Femur (tissue), 1 donor: ENCODE measurements around the gene TRIM72.
A peak's percentile ranks its signal among the peaks of the same experiment; 100 is the strongest.
"Not testable (repeated sequence)": the region's sequence is repeated elsewhere in the genome, so short reads cannot be mapped to it uniquely, and the experiment has no call there.

Experiments used
- DNase-seq: peaks from one replicate; pipeline ENCODE4 v3.0.0-alpha.2; 2017

Gene TRIM72

DNA sequence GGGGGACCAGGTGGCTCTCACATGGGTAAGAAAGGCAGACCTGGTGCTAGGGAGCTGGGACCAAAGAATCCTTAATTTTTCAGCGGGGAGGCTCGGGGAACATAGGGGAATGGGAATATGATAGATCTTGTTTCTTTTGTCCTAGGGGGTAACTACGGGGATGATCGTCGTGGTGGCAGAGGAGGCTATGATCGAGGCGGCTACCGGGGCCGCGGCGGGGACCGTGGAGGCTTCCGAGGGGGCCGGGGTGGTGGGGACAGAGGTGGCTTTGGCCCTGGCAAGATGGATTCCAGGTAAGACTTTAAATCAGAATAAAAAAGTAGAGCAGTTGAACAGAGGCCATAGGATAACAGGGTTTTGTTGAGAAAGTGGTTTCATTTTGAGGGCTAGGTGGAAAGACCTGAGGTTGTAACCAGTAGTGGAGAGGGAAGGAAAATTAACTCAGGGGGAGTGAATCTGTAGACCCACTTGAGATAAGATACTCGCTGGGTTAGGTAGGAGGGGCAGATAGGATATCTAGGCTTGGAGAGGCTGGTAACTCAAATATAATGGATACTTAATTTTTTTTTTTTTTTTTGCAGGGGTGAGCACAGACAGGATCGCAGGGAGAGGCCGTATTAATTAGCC is 23.0 kb upstream of the TRIM72 start:
- no peak for DNase-seq

DNA sequence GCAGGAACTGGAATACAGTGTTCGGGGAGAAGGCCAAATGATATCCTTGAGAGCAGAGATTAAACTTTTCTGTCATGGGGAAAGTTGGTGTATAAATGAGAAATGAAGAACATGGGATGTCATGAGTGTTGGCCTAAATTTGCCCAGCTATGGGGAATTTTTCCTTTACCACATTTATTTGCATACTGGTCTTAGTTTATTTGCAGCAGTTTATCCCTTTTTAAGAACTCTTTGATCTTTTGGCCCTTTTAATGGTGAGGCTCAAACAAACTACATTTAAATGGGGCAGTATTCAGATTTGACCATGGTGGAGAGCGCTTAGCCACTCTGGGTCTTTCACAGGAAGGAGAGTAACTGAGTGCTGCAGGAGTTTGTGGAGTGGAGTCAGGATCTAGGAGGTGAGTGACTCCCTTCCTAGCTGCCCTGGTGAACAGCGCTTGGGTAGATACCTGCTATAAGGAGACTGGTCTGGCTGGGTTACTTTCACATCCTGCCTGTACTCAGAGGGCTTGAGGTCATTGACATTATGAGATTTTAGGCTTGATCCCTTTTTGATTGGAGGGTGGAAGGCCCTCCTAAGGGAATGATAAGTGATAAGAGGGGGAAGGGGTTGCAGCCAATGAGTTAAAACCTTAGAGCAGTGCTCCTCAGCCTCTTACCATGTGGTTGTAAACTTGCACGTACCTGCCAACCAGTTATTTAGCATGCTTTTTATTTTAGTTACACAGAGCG is 22.1 kb upstream of the TRIM72 start:
- DNase-seq: no peak

DNA sequence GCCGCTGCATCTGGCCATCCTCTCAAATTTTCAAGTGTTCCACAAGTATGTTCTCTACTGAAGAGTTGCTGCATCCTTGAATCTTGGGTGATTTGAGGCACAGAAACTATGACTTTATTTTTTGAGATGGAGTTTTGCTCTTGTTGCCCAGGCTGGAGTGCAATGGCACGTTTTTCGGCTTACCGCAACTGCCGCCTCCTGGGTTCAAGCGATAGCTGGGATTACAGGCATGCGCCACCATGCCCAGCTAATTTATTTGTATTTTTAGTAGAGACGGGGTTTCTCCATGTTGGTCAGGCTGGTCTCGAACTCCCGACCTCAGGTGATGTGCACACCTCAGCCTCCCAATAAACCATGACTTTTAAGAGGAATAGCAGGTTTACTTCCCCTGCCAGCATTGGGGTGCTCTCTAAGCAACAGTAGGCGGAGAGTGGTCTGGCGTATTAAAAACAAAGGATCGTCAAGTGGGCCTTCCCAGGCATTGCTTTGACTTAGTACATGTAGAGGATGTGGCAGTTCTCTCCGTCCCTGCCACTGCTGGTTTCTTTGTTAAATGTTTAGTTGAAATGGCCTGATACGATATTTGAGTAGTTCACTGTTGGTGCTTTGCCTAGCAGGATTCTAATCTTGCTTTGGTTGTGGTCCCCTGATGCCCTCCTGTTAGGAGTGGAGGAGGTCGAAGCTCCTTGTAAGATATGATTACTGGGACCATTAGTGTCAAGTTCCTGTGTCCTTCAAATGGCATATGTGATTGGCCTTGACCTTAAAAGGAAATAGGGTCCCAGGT is 20.9 kb upstream of the TRIM72 start:
- DNase-seq: no peak

DNA sequence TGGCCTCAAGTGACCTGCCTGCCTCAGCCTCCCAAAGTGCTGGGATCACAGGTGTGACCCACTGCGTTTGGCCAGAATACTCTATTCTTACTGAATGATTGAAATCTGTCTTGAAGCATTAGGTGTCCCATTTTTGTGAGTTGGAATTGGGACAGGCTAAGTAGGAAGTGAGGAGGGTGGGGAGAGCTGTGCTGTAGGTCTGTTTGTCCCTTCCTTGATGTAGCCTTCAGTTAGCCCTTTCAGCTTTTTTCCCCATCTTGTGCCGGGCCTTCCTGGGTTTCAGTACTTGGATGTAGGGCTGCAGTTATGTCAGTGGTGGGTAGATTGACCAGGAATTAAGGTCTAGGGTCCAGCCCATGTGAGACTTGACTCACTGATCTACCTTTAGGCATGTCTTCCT is 20.0 kb upstream of the TRIM72 start:
- no peak for DNase-seq

DNA sequence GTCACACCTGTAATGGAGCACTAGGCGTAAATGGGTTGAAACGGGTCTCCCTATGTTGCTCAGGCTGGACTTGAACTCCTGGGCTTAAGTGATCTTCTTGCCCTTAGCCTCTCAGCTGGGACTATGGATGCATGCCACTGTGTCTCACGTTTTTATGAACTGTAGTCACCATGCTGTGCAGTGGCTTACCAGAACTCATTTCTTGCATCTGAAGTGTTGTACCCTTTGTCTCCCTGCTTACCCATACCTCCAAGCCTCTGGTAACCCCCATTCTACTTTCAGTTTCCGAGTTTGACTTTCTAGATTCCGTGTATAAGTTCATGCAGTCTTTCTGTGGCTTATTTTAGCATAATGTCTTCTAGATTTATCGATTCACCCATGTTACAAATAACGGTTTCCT is 19.0 kb upstream of the TRIM72 start:
- DNase-seq: no peak

DNA sequence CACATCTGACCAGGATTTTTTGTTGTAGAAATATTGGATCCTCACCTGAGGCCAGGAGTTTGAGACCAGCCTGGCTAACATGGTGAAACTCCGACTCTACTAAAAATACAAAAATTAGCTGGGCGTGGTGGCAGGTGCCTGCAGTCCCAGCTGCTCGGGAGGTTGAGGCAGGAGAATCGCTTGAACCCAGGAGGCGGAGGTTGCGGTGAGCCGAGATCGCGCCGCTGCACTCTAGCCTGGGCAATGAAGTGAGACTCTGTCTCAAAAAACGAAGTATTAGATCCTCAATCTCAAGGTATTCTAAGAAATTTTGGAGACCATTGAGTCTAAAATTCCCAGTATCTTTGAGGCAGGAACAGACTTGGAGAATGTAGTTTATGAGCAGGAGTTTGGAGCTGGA is 18.1 kb upstream of the TRIM72 start:
- not testable (repeated sequence) for DNase-seq

DNA sequence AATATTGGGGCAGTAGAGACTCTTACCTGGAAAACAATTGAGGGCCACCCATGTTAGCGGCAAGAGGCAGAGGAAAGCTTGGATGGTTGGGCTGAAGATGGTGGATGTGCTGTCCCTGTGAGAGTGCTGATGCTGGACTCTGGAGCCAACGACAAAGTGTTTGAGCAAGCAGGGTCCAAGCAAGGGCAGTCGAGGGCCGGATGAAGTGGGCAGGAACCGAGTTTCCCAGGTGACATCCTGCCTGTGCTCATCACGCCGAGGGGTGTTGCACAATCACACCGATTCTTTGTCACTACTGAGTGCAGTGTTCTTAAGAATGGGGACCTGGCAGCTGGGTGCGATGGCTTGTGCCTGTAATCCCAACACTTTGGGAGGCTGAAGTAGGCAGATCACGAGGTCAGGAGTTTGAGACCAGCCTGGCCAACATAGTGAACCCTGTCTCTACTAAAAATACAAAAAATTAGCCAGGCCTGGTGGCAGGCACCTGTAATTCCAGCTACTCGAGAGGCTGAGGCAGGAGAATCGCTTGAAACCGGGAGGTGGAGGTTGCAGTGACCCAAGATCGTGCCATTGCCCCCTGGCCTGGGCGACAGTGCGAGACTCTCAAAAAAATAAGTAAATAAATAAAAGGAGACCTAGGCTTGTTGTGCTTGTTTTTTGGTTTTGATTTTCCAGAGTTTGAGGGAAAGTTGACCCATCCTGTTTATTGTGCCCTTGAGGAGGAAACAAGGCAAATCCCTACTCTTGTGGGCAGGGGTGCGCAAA is 17.4 kb upstream of the TRIM72 start:
- no peak for DNase-seq

DNA sequence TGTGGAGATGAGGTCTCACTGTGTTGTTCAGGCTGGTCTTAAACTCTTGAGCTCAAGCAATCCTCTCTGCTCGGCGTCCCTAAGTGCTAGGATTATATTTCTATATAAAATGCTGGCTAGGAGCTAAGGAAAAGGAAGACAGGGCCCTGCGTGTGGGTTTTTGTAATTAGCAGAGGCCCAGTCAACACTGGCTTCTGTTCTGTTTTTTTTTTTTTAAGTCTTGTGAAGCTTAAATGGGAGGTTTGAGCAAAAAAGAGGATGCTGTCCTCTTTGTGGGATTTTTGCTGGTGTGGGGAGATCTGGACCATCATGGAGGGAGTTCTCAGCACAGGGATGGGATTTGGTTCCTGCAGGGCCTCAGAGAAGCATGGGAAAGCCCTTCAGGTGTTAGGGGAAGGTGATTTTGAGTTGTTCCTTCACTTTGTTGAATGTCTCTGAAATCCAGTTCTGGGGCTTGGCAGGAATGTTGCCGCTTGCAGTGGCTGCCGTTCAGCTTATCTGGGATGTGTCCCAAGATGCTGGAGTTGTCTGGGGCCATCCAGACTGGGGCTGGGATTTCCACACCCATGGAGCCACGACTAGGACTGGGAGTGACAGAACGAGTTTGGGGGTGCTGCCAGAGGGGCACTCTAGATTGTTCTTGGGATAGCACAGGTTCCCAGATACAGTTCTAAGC is 15.6 kb upstream of the TRIM72 start:
- DNase-seq: no peak

DNA sequence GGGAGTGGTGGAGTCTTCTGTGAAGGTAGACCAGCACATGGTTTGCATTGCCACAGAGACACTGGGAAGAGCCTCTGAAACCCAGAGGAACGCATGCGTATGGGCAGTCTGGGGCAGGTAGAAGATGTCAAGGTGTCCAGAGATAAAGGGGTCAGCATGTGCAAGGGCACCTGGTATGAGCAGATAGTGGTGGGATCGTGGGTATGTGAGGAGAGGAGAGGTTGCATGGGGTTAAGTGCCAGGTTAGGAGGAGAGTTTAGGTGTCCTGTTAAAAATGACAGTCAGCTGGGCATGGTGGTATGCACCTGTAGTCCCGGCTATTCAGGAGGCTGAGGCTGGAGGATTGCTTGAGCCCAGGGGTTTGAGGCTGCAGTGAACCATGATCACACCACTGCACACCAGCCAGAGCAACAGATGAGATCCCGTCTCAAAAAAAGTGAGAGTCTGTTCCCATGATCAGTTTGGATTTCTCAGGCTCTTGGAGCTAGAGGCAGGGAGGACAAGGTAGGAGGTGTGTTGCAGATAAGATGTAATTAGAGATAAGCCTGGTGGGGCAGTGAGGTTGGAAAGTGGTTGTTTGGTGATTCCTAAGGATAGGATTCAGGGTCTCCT is 14.4 kb upstream of the TRIM72 start:
- DNase-seq: no peak

DNA sequence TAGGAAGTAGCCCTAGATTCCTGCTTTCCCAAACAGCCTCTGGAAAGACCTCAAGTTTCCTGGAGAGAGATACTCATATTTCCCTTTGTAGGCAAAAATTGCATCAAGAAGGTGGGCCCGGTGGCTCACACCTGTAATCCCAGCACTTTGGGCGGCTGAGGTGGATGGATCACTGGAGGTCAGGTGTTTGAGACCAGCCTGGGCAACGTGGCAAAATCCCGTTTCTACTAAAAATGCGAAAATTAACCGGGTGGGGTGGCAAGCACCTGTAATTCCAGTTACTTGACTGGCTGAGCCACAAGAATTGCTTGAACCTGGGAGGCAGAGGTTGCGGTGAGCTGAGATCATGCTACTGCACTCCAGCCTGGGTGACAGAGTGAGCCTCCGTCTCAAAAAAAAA is 13.8 kb upstream of the TRIM72 start:
- DNase-seq: not testable (repeated sequence)

DNA sequence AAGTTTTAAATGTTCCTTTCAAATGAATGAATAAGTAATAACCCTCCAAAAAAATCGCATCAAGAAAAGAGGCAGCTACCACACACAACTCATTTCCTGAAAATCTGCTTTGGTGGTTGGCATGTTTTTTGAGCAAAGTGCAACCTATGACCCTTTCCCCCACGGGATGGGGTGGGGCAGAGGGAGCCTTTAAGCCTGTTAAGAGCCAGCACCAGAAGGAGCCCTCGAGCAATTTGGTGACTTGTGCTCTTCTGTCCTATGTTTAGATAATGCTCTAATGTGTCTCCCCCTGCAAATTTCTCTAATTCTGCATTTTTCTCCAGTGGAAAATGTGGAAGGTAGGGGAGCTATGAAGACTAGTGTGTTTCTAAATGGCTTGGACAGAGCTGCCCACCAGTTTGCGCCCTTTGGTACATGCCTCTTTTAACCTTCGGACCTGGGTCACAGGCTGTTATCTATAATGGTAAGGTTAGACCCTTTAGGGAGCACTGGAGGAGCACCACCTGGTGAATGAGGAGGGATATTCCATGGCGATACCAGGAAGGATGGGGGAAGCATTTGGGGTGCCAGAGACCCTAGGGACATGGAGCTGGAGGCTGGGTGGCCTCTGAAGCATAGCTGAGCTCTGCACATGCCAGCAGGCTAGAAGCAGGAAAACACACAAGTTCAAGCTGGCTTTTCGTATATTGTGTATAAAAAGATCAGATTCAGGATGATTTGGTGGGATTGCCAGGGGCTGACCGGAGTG is 12.9 kb upstream of the TRIM72 start:
- no peak for DNase-seq

DNA sequence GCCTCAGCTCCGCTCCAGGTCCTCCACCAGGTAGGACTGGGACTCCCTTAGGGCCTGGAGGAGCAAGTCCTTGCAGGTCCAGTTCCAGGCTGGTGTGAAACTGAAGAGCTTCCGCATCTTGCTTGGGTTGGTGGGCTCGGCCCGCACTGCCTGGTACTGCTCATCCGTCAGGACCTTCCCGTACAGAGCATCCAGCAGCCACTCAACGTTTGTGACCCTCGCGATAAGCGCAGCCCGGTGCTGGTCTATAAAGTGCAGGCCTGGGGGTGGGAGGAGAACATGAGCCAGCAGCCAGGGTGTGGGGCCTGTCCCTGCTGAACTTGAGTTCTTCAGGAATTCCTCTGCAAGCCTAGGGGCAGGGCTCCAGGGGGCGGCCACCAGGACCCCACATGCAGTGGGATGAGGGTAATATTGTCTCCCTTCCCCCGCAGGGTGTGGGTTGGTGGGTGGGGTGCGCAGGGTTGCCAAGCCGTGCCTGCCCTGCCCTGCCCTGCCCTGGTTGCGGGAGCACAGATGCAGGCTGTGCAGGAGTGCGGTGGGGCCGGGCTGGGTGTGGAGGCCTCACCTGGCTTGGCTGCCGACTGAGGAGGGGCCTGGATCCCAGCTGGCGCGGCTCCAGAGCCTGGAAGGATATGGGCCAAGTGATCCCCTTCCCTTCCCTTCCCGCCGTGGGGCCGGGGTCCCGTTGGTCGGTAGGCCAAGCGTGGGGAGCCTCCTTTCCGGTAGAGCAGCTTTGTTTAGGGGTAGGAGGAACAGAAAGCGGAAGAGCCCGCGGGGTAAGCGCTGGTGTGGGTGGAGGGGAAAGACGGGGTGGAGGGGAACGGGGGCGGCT is 12.1 kb upstream of the TRIM72 start:
- peak; percentile 46 for DNase-seq

DNA sequence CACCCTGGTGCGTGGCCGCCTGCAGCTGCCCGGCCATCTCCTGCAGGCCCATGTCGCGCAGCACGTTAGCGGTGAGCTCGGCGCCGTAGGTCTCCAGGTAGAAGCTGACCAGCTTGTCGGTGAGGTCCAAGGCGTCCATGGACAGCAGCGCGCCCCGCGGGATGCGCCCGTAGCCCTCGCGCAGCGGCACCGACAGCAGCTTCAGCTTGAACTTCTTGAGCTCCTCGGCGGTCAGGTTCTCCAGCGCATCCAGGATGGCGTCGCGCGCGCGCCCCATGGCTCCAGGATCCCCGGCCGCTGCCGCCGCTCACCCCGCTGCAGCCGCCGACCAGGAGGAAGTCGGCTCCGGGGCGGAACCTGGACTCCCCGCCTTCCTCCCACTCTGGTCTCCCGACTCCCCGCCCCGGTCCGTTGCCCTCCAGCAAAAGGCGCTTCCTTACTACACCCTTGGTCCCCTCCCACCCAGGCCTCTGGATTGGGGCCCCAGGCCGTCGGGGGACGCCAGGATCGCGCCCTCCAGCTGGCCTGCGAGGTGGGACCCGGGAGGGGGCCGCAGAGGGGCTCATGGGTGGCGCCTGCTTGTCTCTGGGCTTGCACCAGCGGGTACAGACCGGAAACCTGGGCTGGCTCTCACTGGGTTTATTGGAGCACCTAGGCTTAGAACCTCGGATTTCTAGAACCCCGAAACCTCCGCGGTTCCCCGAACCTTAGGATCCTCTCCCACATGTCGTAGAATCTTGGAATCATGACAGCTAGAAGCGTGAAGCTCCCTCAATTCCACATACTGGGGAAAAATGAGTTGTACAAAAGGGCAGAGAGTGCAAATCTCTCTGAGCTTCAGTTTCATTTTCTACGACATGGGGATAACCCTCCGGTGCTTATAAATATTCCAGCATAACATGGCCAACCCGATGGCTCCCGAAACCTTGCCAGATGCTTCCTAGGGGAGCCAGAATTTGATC is 11.2 kb upstream of the TRIM72 start, which contains the start of gene PYCARD:
TSS of gene PYCARD (minus strand) at position 347 of the 962 bp plus-strand sequence. CDS start at position 277, 70 bp downstream.
- DNase-seq: peak; percentile 65

DNA sequence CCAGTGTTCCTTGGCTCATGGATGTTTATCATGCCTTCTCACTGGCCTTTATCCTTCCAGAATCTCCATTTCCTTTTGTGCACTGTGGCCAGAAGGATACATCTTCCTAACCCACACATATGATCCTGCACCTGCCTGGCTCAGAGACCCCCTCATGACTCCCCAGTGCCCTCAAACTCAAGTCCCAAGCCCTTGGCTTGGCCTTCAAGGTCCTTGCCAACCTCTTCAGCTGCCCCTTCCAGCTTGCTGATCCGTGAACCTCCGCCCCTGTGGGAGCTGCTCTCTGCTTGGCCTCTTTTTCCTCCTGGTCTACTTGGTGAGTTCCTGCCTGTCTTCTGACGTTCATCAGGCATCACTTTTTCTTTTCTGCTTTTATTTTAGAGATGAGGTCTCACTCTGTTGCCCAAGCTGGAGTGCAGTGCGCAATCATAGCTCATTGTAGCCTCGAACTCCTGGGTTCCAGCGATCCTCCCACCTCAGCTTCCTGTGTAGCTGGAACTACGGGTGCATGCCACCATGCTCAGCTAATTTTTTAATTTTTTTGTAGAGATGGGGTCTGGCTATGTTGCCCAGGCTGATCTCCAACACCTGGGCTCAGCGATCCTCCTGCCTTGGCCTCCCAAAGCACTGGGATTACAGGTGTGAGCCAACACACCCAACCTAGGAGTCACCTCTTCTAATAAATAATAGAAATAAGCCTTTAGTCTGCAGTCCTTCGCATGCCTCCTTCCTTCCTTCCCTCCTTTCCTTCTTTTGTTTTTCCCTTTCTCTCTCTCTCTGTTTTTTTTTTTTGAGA is 8.8 kb upstream of the TRIM72 start:
- no peak for DNase-seq

DNA sequence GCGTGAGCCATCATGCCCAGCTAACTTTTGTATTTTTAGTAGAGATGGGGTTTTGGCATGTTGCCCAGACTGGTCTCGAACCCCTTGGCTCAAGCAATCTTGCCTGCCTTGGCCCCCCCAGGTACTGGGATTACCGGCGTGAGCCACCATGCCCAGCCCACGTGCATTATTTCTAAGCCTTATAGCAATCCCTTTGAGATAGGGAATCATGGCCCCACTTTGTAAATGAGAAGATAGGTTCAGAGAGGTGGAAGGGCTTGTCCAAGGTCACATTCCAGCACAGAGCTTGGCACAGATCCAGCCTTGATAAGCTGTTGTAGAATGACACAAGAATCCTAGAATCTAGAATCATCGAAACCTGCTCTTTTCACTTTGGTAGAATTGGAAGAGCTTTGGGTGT is 7.1 kb upstream of the TRIM72 start:
- no peak for DNase-seq

DNA sequence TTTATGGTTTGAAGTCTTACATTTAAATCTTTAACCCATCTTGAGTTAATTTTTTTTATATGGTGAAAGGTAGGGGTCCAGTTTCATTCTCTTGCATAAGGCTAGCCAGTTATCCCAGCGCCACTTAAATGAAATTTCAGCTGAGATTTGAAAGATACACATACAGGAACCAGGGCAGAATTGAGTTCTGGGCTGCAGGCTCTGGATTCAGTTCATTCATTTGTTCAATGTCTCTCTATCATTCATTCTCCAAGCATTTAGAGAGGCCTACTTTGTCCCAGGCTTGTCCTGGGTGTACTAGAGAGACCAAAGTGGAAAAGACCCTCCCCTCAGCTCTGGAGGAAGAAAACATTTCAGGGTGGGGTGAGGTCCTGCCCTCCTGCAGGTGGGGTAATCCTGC is 577 bp upstream of the TRIM72 start:
- no peak for DNase-seq

DNA sequence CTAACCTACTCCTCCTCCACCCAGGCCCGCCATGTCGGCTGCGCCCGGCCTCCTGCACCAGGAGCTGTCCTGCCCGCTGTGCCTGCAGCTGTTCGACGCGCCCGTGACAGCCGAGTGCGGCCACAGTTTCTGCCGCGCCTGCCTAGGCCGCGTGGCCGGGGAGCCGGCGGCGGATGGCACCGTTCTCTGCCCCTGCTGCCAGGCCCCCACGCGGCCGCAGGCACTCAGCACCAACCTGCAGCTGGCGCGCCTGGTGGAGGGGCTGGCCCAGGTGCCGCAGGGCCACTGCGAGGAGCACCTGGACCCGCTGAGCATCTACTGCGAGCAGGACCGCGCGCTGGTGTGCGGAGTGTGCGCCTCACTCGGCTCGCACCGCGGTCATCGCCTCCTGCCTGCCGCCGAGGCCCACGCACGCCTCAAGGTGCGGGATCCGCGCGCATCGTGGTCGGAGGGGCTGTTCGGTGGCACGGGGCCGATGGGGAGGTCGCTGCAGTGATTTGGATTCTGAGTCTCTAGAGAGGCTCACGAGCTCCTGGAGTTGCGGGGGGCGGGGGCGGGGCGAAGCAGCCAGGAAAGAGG is 878 bp downstream of the TRIM72 start:
- peak; percentile 41 for DNase-seq
